HG03342 (cell line): ENCODE measurements around the gene UQCRHL.

Source experiments
- ATAC-seq: cut with Tn5 transposase; IDR thresholded peaks from one replicate; pipeline ENCODE4 v1.9.1; 2021; ENCODE audit warnings: mild to moderate bottlenecking, moderate library complexity; ENCODE audit not compliant: unreplicated experiment

The UQCRHL gene

GRCh38 chr1:15799004-15799867 lies 8.2 kb downstream of the UQCRHL start:
- no peak for ATAC-seq

GRCh38 chr1:15797614-15798390 lies 9.6 kb downstream of the UQCRHL start:
- no peak for ATAC-seq

- ATAC-seq, result no peak
Observed at GRCh38 chr1:15796086-15796462, 11.4 kb downstream of the UQCRHL start.

GRCh38 chr1:15788624-15789301 lies 18.7 kb downstream of the UQCRHL start:
- no peak for ATAC-seq

GRCh38 chr1:15786581-15786980 lies 20.9 kb downstream of the UQCRHL start:
- no peak for ATAC-seq

- no peak for ATAC-seq
Observed at GRCh38 chr1:15785683-15786082, 21.8 kb downstream of the UQCRHL start.

- no peak for ATAC-seq
Observed at GRCh38 chr1:15777909-15778707, 29.3 kb downstream of the UQCRHL start.

GRCh38 chr1:15775706-15776105 lies 31.7 kb downstream of the UQCRHL start:
- ATAC-seq, result no peak

- no peak for ATAC-seq
Observed at GRCh38 chr1:15771836-15772515, 35.5 kb downstream of the UQCRHL start.

- ATAC-seq, result no peak
Observed at GRCh38 chr1:15770313-15770962, 37.0 kb downstream of the UQCRHL start.

GRCh38 chr1:15768388-15768787 lies 39.1 kb downstream of the UQCRHL start:
- no peak for ATAC-seq

- no peak for ATAC-seq
Observed at GRCh38 chr1:15767941-15768340, 39.5 kb downstream of the UQCRHL start.

- no peak for ATAC-seq
Observed at GRCh38 chr1:15765495-15766194, 41.8 kb downstream of the UQCRHL start.

GRCh38 chr1:15764890-15765289 lies 42.6 kb downstream of the UQCRHL start:
- no peak for ATAC-seq

- ATAC-seq, result no peak
Observed at GRCh38 chr1:15764269-15764764, 43.1 kb downstream of the UQCRHL start.

- ATAC-seq, result no peak
Observed at GRCh38 chr1:15762546-15762945, 44.9 kb downstream of the UQCRHL start.

GRCh38 chr1:15761366-15762128 lies 45.9 kb downstream of the UQCRHL start:
- no peak for ATAC-seq
